Lower lobe of right lung (tissue), 2 donors: ENCODE data around the gene TOB2. TPM values are rescaled to one million over a fixed set of nuclear protein-coding genes. Genes with fewer than 3 reads are reported as not detected.
"Not testable (repeated sequence)": the region's sequence is repeated elsewhere in the genome, so short reads cannot be mapped to it uniquely, and the experiment has no call there.

Experiments used
- ATAC-seq, 2 donors: fragments of 200-7000 bp; cut with Tn5 transposase; one replicate each; pipeline ENCODE4 v1.9.1; 2020 to 2022; ENCODE audit warnings: mild to moderate bottlenecking in 2 of 2, moderate library complexity in 2 of 2
- DNase-seq: peaks from one replicate; pipeline ENCODE4 v3.0.0-alpha.2; 2020
- H3K27ac ChIP-seq: fragments of 200-600 bp; one replicate; pipeline ENCODE4 v1.8.0; 2022
- H3K27me3 ChIP-seq: fragments of 200-600 bp; one replicate; pipeline ENCODE4 v1.8.0; 2022; ENCODE audit warnings: low read depth
- H3K36me3 ChIP-seq: fragments of 200-600 bp; one replicate; pipeline ENCODE4 v1.8.0; 2022; ENCODE audit warnings: mild to moderate bottlenecking
- H3K4me1 ChIP-seq: fragments of 200-600 bp; one replicate; pipeline ENCODE4 v1.8.0; 2022
- H3K4me3 ChIP-seq: fragments of 200-600 bp; one replicate; pipeline ENCODE4 v1.8.0; 2022; ENCODE audit warnings: mild to moderate bottlenecking
- H3K9me3 ChIP-seq: fragments of 200-600 bp; one replicate; pipeline ENCODE4 v1.8.0; 2022
- CTCF ChIP-seq: fragments of 200-600 bp; IDR thresholded peaks from one replicate; pipeline ENCODE4 v1.8.0; 2022; ENCODE audit warnings: antibody characterized with exemption, mild to moderate bottlenecking
- intact Hi-C: fragments of 100-400 bp; cut with DNase I; formaldehyde crosslinking; loops from one replicate; pipeline ENCODE4 v1.11.0; 2022
- total RNA-seq: library from RNA; stranded (reverse); fragmentation: NEBNext Ultra II Directional; extraction: Animal tissue kit (Norgen Biotek cat#: 25700); gene quantifications from one replicate; pipeline ENCODE4 v1.2.1, GENCODE V29; 2021
- donor health status: DM: no; HTN: yes; CAD: no; lungs with severe emphysema.

TOB2 gene
- total RNA-seq, 1 donor from 2014 or later: 49.0 TPM

GRCh38 chr22:41445129-41446056 lies 1.2 kb downstream of the TOB2 start:
- Histone ChIP-seq H3K4me3 (peak overlapping the region; percentile 90), H3K27ac (peak overlapping the region; percentile 98), H3K27me3 (no peaks in the 10 kb centered on the region), H3K9me3 (no peaks in the 10 kb centered on the region), H3K4me1 (peaks cover 20% of the 10 kb centered on the region), H3K36me3 (peaks cover 25% of the 10 kb centered on the region)
- intact Hi-C loops: no loop called here
- DNase-seq: peak; percentile 50
- no peak for TF ChIP-seq CTCF
- no peak for ATAC-seq

GRCh38 chr22:41444360-41445128 lies 2.1 kb downstream of the TOB2 start:
- ATAC-seq (peak; percentile 71 to 74), DNase-seq (peak; percentile 92)
- intact Hi-C loops: no loop called here
- H3K27ac ChIP-seq: peak overlapping the region; percentile 98
- no peaks in the 10 kb centered on the region for H3K9me3 ChIP-seq
- no peak for TF ChIP-seq CTCF
- H3K27me3 ChIP-seq: no peaks in the 10 kb centered on the region
- peak overlapping the region; percentile 90 for H3K4me3 ChIP-seq
- H3K36me3 ChIP-seq: peaks cover 27% of the 10 kb centered on the region
- peaks cover 20% of the 10 kb centered on the region for H3K4me1 ChIP-seq

- no peak for TF ChIP-seq CTCF
- H3K4me1 ChIP-seq: peaks cover 20% of the 10 kb centered on the region
- ATAC-seq: no peak
- intact Hi-C loops: no loop called here
- no peak for DNase-seq
- H3K27ac ChIP-seq: no peak overlapping the region
- H3K9me3 ChIP-seq: no peaks in the 10 kb centered on the region
- H3K36me3 ChIP-seq: peaks cover 41% of the 10 kb centered on the region
- H3K4me3 ChIP-seq: no peak overlapping the region
- H3K27me3 ChIP-seq: no peaks in the 10 kb centered on the region
Measured at GRCh38 chr22:41442240-41442792, 4.3 kb downstream of the TOB2 start.

GRCh38 chr22:41440511-41440910 lies 6.1 kb downstream of the TOB2 start:
- H3K9me3 ChIP-seq, intact Hi-C loops, H3K27ac ChIP-seq, DNase-seq, H3K27me3 ChIP-seq, ATAC-seq, H3K4me3 ChIP-seq: not testable (repeated sequence)
- peaks cover 23% of the 10 kb centered on the region for H3K4me1 ChIP-seq
- peaks cover 59% of the 10 kb centered on the region for H3K36me3 ChIP-seq

GRCh38 chr22:41437198-41437597 lies 9.4 kb downstream of the TOB2 start:
- Histone ChIP-seq H3K27me3 (no peaks in the 10 kb centered on the region), H3K4me3 (no peak overlapping the region), H3K9me3 (no peaks in the 10 kb centered on the region), H3K36me3 (peaks cover 82% of the 10 kb centered on the region), H3K4me1 (peaks cover 29% of the 10 kb centered on the region), H3K27ac (no peak overlapping the region)
- ATAC-seq (no peak), DNase-seq (no peak)
- intact Hi-C loops: no loop called here
- no peak for TF ChIP-seq CTCF
